SK-N-MC (cell line): ENCODE data around the gene ROBO4.

Experiments
- EZH2 ChIP-seq: fragments of 200-600 bp; sonication (generic); IDR thresholded peaks from one replicate; pipeline ENCODE4 v1.6.1; 2017; ENCODE audit warnings: antibody characterized with exemption
- FOXP2 ChIP-seq: optimal IDR thresholded peaks from 2 replicates; pipeline ENCODE3; 2011; ENCODE audit warnings: mild to moderate bottlenecking, moderate library complexity; ENCODE audit not compliant: insufficient read depth; ENCODE audit errors: extremely low read length, control extremely low read depth
- POLR2AphosphoS5 ChIP-seq: IDR thresholded peaks from 2 replicates; pipeline ENCODE4 v1.6.1; 2012; ENCODE audit warnings: mild to moderate bottlenecking, low read depth, low read length, borderline replicate concordance

GRCh38 chr11:124837491-124837856 lies 60.2 kb downstream of the ROBO4 start:
- TF ChIP-seq EZH2 (no peak), POLR2AphosphoS5 (no peak), FOXP2 (no peak)
